ENCODE data around the gene KLF15. TPM values are rescaled to one million over a fixed set of nuclear protein-coding genes. Genes with fewer than 3 reads are reported as not detected.

KLF15 gene
- total RNA-seq, 1 donor from 2014 or later: 3.3 TPM

DNA sequence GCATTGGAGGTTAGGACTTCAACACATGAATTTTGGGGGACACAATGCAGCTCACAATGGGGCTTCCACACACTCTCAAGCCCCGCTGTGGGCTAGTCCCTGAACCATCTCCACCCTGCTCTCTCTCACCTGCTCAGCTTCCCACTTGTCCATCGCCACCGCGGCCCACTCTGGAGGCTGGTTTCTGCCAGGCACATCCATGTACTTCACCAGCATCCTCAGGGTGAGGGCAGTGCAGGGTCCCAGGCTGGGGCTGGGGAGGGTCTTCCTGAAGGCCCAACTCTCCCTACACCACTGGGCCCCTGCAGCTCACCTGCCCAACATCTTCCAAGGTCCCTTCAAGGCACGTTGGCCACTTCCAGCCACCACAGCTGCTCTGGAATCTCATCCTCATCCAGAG is 46.4 kb downstream of the KLF15 start:
- H3K27ac ChIP-seq: no peak overlapping the region
- H3K9me3 Mint-ChIP-seq: peaks cover 9% of the 10 kb centered on the region
- no peak for DNase-seq (ENCODE audit: low spot score)

DNA sequence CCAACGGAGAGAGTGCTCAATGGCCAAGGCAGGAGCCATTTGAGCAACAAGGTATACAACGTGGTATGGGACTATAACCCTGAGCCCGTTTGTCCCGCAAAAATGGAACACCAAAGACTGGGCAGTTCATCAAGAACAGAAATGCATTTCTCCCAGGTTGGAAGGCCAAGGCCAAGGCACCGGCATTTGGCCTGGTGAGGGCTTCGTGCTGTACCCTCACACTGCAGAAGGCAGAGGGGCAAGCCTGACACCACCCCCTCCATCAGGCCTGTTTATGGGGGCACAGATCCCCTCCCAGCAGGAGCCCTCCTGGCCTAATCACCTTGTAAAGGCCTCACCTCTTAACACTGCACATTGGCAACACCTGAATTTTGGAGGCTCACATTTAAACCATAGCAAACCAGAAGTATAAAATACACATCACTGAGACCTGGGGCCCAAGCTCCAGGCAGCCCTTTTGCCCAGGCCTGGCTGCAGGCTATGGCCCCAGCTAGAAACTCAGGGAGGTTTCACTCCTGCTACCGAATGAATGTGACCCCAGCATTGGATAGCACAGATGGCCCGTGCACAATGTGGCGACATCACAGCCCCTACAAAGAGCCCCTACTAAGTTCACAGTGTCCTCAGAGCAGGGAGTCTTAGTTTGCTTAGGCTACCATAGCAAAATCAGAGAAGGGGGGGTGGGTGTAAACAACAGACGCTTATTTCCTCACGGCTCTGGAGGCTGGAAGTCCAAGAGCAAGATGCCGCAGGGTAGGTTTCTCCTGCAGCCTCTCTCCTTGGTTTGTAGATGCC is 47.1 kb downstream of the KLF15 start:
- Histone ChIP-seq H3K27me3 (no peaks in the 10 kb centered on the region), H4K20me1 (ENCODE audit: low read depth) (no peaks in the 10 kb centered on the region), H3K4me1 (no peaks in the 10 kb centered on the region), H3K9ac (no peak overlapping the region), H3K36me3 (no peaks in the 10 kb centered on the region), H3K4me2 (no peak overlapping the region), H3K4me3 (no peak overlapping the region), H3K27ac (no peak overlapping the region), H3F3A (ENCODE audit: low read depth) (no peaks in the 10 kb centered on the region), H2AFZ (replicated peaks) (no peak overlapping the region), H3K79me2 (ENCODE audit: low read depth) (no peaks in the 10 kb centered on the region), H3K9me3 (ENCODE audit: low read depth) (no peaks in the 10 kb centered on the region)
- H3K36me3 Mint-ChIP-seq: no peaks in the 10 kb centered on the region
- TF ChIP-seq EZH2 (IDR thresholded peaks at IDR 0.05) (no peak), EZH2phosphoT487 (IDR thresholded peaks at IDR 0.05) (no peak)
- TF ChIP-seq, protein P1, sequence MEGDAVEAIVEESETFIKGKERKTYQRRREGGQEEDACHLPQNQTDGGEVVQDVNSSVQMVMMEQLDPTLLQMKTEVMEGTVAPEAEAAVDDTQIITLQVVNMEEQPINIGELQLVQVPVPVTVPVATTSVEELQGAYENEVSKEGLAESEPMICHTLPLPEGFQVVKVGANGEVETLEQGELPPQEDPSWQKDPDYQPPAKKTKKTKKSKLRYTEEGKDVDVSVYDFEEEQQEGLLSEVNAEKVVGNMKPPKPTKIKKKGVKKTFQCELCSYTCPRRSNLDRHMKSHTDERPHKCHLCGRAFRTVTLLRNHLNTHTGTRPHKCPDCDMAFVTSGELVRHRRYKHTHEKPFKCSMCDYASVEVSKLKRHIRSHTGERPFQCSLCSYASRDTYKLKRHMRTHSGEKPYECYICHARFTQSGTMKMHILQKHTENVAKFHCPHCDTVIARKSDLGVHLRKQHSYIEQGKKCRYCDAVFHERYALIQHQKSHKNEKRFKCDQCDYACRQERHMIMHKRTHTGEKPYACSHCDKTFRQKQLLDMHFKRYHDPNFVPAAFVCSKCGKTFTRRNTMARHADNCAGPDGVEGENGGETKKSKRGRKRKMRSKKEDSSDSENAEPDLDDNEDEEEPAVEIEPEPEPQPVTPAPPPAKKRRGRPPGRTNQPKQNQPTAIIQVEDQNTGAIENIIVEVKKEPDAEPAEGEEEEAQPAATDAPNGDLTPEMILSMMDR (IDR thresholded peaks at IDR 0.05): no peak
- peaks cover 9% of the 10 kb centered on the region for H3K9me3 Mint-ChIP-seq
- H3K27ac Mint-ChIP-seq: no peak overlapping the region
- no peak overlapping the region for H3K4me3 Mint-ChIP-seq
- peaks cover 5% of the 10 kb centered on the region for H3K27me3 Mint-ChIP-seq (ENCODE audit: insufficient read depth, low read depth)
- H3K4me1 Mint-ChIP-seq: no peaks in the 10 kb centered on the region
- DNase-seq (ENCODE audit: low spot score): no peak

More for the DNA sequence above, 46.4 kb downstream of the KLF15 start:
- TF ChIP-seq EZH2 (IDR thresholded peaks at IDR 0.05) (no peak), EZH2phosphoT487 (IDR thresholded peaks at IDR 0.05) (no peak)
- TF ChIP-seq, protein P1 (IDR thresholded peaks at IDR 0.05): no peak
- peaks cover 6% of the 10 kb centered on the region for H3K4me1 ChIP-seq
- H3K4me2 ChIP-seq: no peak overlapping the region
- no peaks in the 10 kb centered on the region for H3K9me3 ChIP-seq (ENCODE audit: low read depth)
- H3K9ac ChIP-seq: no peak overlapping the region
- no peak overlapping the region for H3K4me3 Mint-ChIP-seq
- H3F3A ChIP-seq (ENCODE audit: low read depth): no peaks in the 10 kb centered on the region
- peaks cover 5% of the 10 kb centered on the region for H3K27me3 Mint-ChIP-seq (ENCODE audit: insufficient read depth, low read depth)
- H3K4me1 Mint-ChIP-seq: peaks cover 2% of the 10 kb centered on the region
- H3K27ac Mint-ChIP-seq: no peak overlapping the region
- H3K27me3 ChIP-seq: no peaks in the 10 kb centered on the region
- H3K36me3 Mint-ChIP-seq: no peaks in the 10 kb centered on the region
- H4K20me1 ChIP-seq (ENCODE audit: low read depth): no peaks in the 10 kb centered on the region
- no peaks in the 10 kb centered on the region for H3K36me3 ChIP-seq
- H3K4me3 ChIP-seq: no peak overlapping the region
- H2AFZ ChIP-seq (replicated peaks): no peak overlapping the region
- H3K79me2 ChIP-seq (ENCODE audit: low read depth): no peaks in the 10 kb centered on the region

DNA sequence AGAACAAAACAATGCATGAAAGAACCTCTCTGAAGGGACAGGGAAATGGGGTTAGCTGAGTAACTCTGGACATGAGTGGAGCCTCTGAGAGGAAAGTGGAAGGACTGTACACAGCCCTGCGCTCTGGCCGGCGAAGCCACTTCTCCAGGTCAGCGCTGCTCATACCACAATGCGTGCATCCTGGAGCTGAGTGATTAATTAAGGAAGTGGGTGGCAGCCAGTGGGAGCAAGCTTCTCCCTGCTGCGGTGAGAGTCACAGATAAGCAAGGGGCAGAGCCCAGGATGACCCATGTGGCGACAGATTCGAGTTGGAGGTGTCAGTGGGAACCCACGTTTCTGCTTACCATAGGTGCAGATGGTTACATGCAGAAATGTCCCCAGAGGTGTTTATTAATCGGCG is 48.0 kb downstream of the KLF15 start:
- Mint-ChIP-seq H3K4me1 (no peaks in the 10 kb centered on the region), H3K27ac (no peak overlapping the region), H3K27me3 (ENCODE audit: insufficient read depth, low read depth) (peaks cover 3% of the 10 kb centered on the region), H3K4me3 (no peak overlapping the region), H3K36me3 (no peaks in the 10 kb centered on the region), H3K9me3 (peaks cover 9% of the 10 kb centered on the region)
- no peak overlapping the region for H3K9ac ChIP-seq
- H3K27ac ChIP-seq: no peak overlapping the region
- no peak overlapping the region for H3K4me2 ChIP-seq
- DNase-seq (ENCODE audit: low spot score): no peak
- H4K20me1 ChIP-seq (ENCODE audit: low read depth): no peaks in the 10 kb centered on the region
- H3K79me2 ChIP-seq (ENCODE audit: low read depth): no peaks in the 10 kb centered on the region
- H3F3A ChIP-seq (ENCODE audit: low read depth): no peaks in the 10 kb centered on the region
- H3K9me3 ChIP-seq (ENCODE audit: low read depth): no peaks in the 10 kb centered on the region
- H3K36me3 ChIP-seq: no peaks in the 10 kb centered on the region
- no peak overlapping the region for H2AFZ ChIP-seq (replicated peaks)
- H3K27me3 ChIP-seq: no peaks in the 10 kb centered on the region
- no peak for TF ChIP-seq EZH2phosphoT487 (IDR thresholded peaks at IDR 0.05)
- TF ChIP-seq, protein P1 (IDR thresholded peaks at IDR 0.05): no peak
- no peak for TF ChIP-seq EZH2 (IDR thresholded peaks at IDR 0.05)
- H3K4me1 ChIP-seq: no peaks in the 10 kb centered on the region
- no peak overlapping the region for H3K4me3 ChIP-seq

Data from neural progenitor cell (in vitro differentiated cells).